Endodermal cell (in vitro differentiated cells): ENCODE data around the gene GALK2. TPM values are rescaled to one million over a fixed set of nuclear protein-coding genes. Genes with fewer than 3 reads are reported as not detected.
"Not testable (repeated sequence)": the region's sequence is repeated elsewhere in the genome, so short reads cannot be mapped to it uniquely, and the experiment has no call there.

Source experiments
- DNase-seq: peaks from one replicate; pipeline ENCODE4 v3.0.0-alpha.2; 2017
- H3K27ac ChIP-seq: 2 replicates; pipeline ENCODE4 v1.5.1; 2013; ENCODE audit warnings: mild to moderate bottlenecking, low read depth, low read length, moderate library complexity
- H3K27me3 ChIP-seq: 2 replicates; pipeline ENCODE4 v1.6.1; 2013; ENCODE audit warnings: mild to moderate bottlenecking, low read length, moderate library complexity; ENCODE audit not compliant: insufficient read depth, control insufficient read depth, poor library complexity, severe bottlenecking
- H3K36me3 ChIP-seq: 2 replicates; pipeline ENCODE4 v1.7.0; 2013; ENCODE audit warnings: mild to moderate bottlenecking, low read length, moderate library complexity; ENCODE audit not compliant: control insufficient read depth, insufficient read depth
- H3K4me1 ChIP-seq: one replicate; pipeline ENCODE4 v1.7.0; 2013; ENCODE audit warnings: low read length; ENCODE audit not compliant: control insufficient read depth, insufficient read depth
- H3K4me3 ChIP-seq: 2 replicates; pipeline ENCODE4 v1.5.1; 2013; ENCODE audit warnings: mild to moderate bottlenecking, low read length, moderate library complexity
- H3K9ac ChIP-seq: 2 replicates; pipeline ENCODE4 v1.6.1; 2013; ENCODE audit warnings: mild to moderate bottlenecking, low read length, moderate library complexity; ENCODE audit not compliant: poor library complexity, severe bottlenecking; ENCODE audit errors: extremely low read depth
- H3K9me3 ChIP-seq: 2 replicates; pipeline ENCODE4 v1.6.1; 2013; ENCODE audit warnings: mild to moderate bottlenecking, low read length, moderate library complexity; ENCODE audit not compliant: control insufficient read depth
- H3K27ac Mint-ChIP-seq: 2 replicates; pipeline ENCODE4 v1.8.0; 2020; ENCODE audit warnings: mixed read lengths
- H3K27me3 Mint-ChIP-seq: 2 replicates; pipeline ENCODE4 v1.8.0; 2021; ENCODE audit warnings: mild to moderate bottlenecking, mixed read lengths; ENCODE audit not compliant: insufficient read depth
- H3K36me3 Mint-ChIP-seq: 2 replicates; pipeline ENCODE4 v1.8.0; 2020; ENCODE audit warnings: low read depth, mixed read lengths
- H3K4me1 Mint-ChIP-seq: 2 replicates; pipeline ENCODE4 v1.8.0; 2020; ENCODE audit warnings: mixed read lengths
- H3K4me3 Mint-ChIP-seq: 2 replicates; pipeline ENCODE4 v1.8.0; 2020; ENCODE audit warnings: mild to moderate bottlenecking, moderate library complexity, mixed read lengths
- H3K9me3 Mint-ChIP-seq: 2 replicates; pipeline ENCODE4 v1.8.0; 2020; ENCODE audit warnings: mild to moderate bottlenecking, mixed read lengths
- CTCF ChIP-seq: fragments of 200-600 bp; sonication (generic); conservative IDR thresholded peaks from 2 replicates; pipeline ENCODE4 v1.5.0; 2021; ENCODE audit warnings: antibody characterized with exemption, mild to moderate bottlenecking
- WGBS, 2 experiments: methylation state at CpG; one replicate each; pipeline versions ENCODE4 v1.1.5 to v1.1.7; 2013; ENCODE audit warnings: missing lambda C conversion rate in 2 of 2, mixed read lengths in 1 of 2; ENCODE audit not compliant: insufficient coverage in 1 of 2, insufficient read length in 1 of 2; 5-methylcytosine and 5-hydroxymethylcytosine counted together
- total RNA-seq, 2 donors: library from RNA; stranded (reverse); fragmentation: NEBNext Ultra II Directional in 1 of 2; extraction: Animal tissue kit (Norgen Biotek cat#: 25700) in 1 of 2; gene quantifications; 2 replicates in 1 of 2; 3 replicates in 1 of 2; pipeline ENCODE4 v1.2.1, GENCODE V29; 2021

The GALK2 gene
- total RNA-seq, 2 donors from 2014 or later = 13.4 to 19.1 TPM

- Histone ChIP-seq H3K36me3 (no peaks in the 10 kb centered on the region), H3K9me3 (no peaks in the 10 kb centered on the region), H3K9ac (no peak overlapping the region), H3K27me3 (no peaks in the 10 kb centered on the region), H3K27ac (no peak overlapping the region), H3K4me1 (no peaks in the 10 kb centered on the region), H3K4me3 (no peak overlapping the region)
- no peak overlapping the region for H3K27ac Mint-ChIP-seq
- no peaks in the 10 kb centered on the region for H3K4me1 Mint-ChIP-seq
- H3K4me3 Mint-ChIP-seq = no peak overlapping the region
- no peaks in the 10 kb centered on the region for H3K36me3 Mint-ChIP-seq
- no peaks in the 10 kb centered on the region for H3K27me3 Mint-ChIP-seq
- no peak for TF ChIP-seq CTCF
- DNase-seq = no peak
- WGBS, 2 experiments = 90 to 95% methylated on average over 3 to 4 of the region's 4 CpGs
- no peaks in the 10 kb centered on the region for H3K9me3 Mint-ChIP-seq
Observed at GRCh38 chr15:49196856-49197255, 26.8 kb downstream of the GALK2 start.

- peaks cover 7% of the 10 kb centered on the region for H3K36me3 ChIP-seq
- Mint-ChIP-seq H3K4me3 (no peak overlapping the region), H3K4me1 (no peaks in the 10 kb centered on the region), H3K27ac (no peak overlapping the region), H3K9me3 (peaks cover under 1% of the 10 kb centered on the region), H3K36me3 (peaks cover 16% of the 10 kb centered on the region), H3K27me3 (no peaks in the 10 kb centered on the region)
- no peaks in the 10 kb centered on the region for H3K4me1 ChIP-seq
- no peak for TF ChIP-seq CTCF
- no peak overlapping the region for H3K27ac ChIP-seq
- 92 to 97% methylated on average over 2 of the region's 3 CpGs for WGBS, 2 experiments
- H3K4me3 ChIP-seq = no peak overlapping the region
- H3K27me3 ChIP-seq = no peaks in the 10 kb centered on the region
- DNase-seq = no peak
- H3K9me3 ChIP-seq = no peaks in the 10 kb centered on the region
- H3K9ac ChIP-seq = no peak overlapping the region
Observed at GRCh38 chr15:49199666-49200065, 29.6 kb downstream of the GALK2 start.

- no peak for TF ChIP-seq CTCF
- H3K4me3 Mint-ChIP-seq = no peak overlapping the region
- H3K27me3 Mint-ChIP-seq = no peaks in the 10 kb centered on the region
Observed at GRCh38 chr15:49200347-49200746, 30.3 kb downstream of the GALK2 start.

GRCh38 chr15:49208102-49208501 is 38.1 kb downstream of the GALK2 start:
- peaks cover 22% of the 10 kb centered on the region for H3K9me3 ChIP-seq
- H3K4me3 ChIP-seq, DNase-seq, H3K27ac ChIP-seq, H3K4me3 Mint-ChIP-seq, H3K27ac Mint-ChIP-seq, H3K36me3 ChIP-seq, H3K4me1 ChIP-seq, H3K27me3 ChIP-seq, H3K27me3 Mint-ChIP-seq, H3K4me1 Mint-ChIP-seq, H3K9ac ChIP-seq: not testable (repeated sequence)
- peaks cover 59% of the 10 kb centered on the region for H3K9me3 Mint-ChIP-seq
- H3K36me3 Mint-ChIP-seq = peaks cover 54% of the 10 kb centered on the region

More at GRCh38 chr15:49200347-49200746, 30.3 kb downstream of the GALK2 start:
- Mint-ChIP-seq H3K36me3 (peaks cover 22% of the 10 kb centered on the region), H3K9me3 (peaks cover 8% of the 10 kb centered on the region), H3K4me1 (no peaks in the 10 kb centered on the region), H3K27ac (no peak overlapping the region)
- no peak for DNase-seq
- H3K36me3 ChIP-seq = peaks cover 7% of the 10 kb centered on the region
- H3K9ac ChIP-seq = no peak overlapping the region
- no peaks in the 10 kb centered on the region for H3K9me3 ChIP-seq
- WGBS, 2 experiments = 92 to 96% methylated on average over 2 to 3 of the region's 3 CpGs
- no peak overlapping the region for H3K27ac ChIP-seq
- no peaks in the 10 kb centered on the region for H3K4me1 ChIP-seq
- H3K4me3 ChIP-seq = no peak overlapping the region
- H3K27me3 ChIP-seq = no peaks in the 10 kb centered on the region
